H1 (cell line): Measurements from ENCODE around the gene RXRA. TPM values are rescaled to one million over a fixed set of nuclear protein-coding genes. Genes with fewer than 3 reads are reported as not detected.

Experiments
- CTCF ChIA-PET: fragments of 300-600 bp; sonication (Branson Sonifier 250); formaldehyde crosslinking; loops from one replicate; lab custom pipeline; 2021; ENCODE audit not compliant: partially characterized antibody; lab: Charles Lee
- POLR2A ChIA-PET: fragments of 300-600 bp; sonication (Branson Sonifier 250); formaldehyde crosslinking; loops from one replicate; lab custom pipeline; 2021; ENCODE audit warnings: inconsistent platforms; ENCODE audit not compliant: partially characterized antibody; lab: Charles Lee
- DNase-seq, 2 experiments: peaks; one replicate each; pipeline versions ENCODE4 v3.0.0 to v3.0.0-alpha.2; 2010 to 2022; ENCODE audit warnings: low spot score in 2 of 2, low read depth in 1 of 2, mixed read lengths in 1 of 2
- FAIRE-seq: peaks from 2 replicates; lab custom pipeline; 2011; peaks lifted over from hg19 to GRCh38; lab: Jason Lieb, UNC
- H2AFZ ChIP-seq: 2 replicates; pipeline ENCODE4 v1.8.1; 2012; ENCODE audit warnings: low read length, inconsistent platforms
- H2AK5ac ChIP-seq: 2 replicates; pipeline ENCODE4 v1.6.1; 2013; ENCODE audit warnings: low read depth, low read length
- H2BK120ac ChIP-seq: replicated peaks from 2 replicates; pipeline ENCODE3; 2013; ENCODE audit warnings: low read depth, low read length, inconsistent platforms
- H2BK12ac ChIP-seq: 2 replicates; pipeline ENCODE4 v1.6.1; 2013; ENCODE audit warnings: low read depth, low read length
- H2BK15ac ChIP-seq: 2 replicates; pipeline ENCODE4 v1.6.1; 2013; ENCODE audit warnings: low read length
- H2BK20ac ChIP-seq: 2 replicates; pipeline ENCODE4 v1.6.1; 2013; ENCODE audit warnings: low read length
- H2BK5ac ChIP-seq: 2 replicates; pipeline ENCODE4 v1.6.1; 2013; ENCODE audit warnings: low read depth, low read length
- H3K14ac ChIP-seq: 2 replicates; pipeline ENCODE4 v1.6.1; 2013; ENCODE audit warnings: inconsistent platforms; ENCODE audit not compliant: insufficient read length
- H3K18ac ChIP-seq: 2 replicates; pipeline ENCODE4 v1.6.1; 2013; ENCODE audit warnings: low read length; ENCODE audit errors: extremely low read depth
- H3K23ac ChIP-seq: 2 replicates; pipeline ENCODE4 v1.6.1; 2013; ENCODE audit warnings: inconsistent platforms; ENCODE audit not compliant: insufficient read length
- H3K23me2 ChIP-seq: 2 replicates; pipeline ENCODE4 v1.6.1; 2013; ENCODE audit warnings: low read depth, low read length
- H3K27ac ChIP-seq: 2 replicates; pipeline ENCODE4 v1.6.1; 2011; ENCODE audit warnings: low read depth, low read length, inconsistent platforms
- H3K27me3 ChIP-seq, 4 experiments: replicated peaks in 1 of 4; 1 replicate in 1 of 4; 2 replicates in 3 of 4; pipeline versions ENCODE4 v1.6.1 to v1.8.1; 2011 to 2013; ENCODE audit warnings: low read length in 3 of 4, mild to moderate bottlenecking in 3 of 4, inconsistent platforms in 2 of 4, mixed read lengths in 2 of 4, moderate library complexity in 1 of 4; ENCODE audit not compliant: control insufficient read depth in 3 of 4, insufficient read depth in 3 of 4; ENCODE audit errors: extremely low read depth in 1 of 4
- H3K36me3 ChIP-seq, 4 experiments: 2 replicates each; pipeline versions ENCODE4 v1.6.1 to v1.8.1; 2011 to 2013; ENCODE audit warnings: mild to moderate bottlenecking in 4 of 4, low read length in 3 of 4, moderate library complexity in 2 of 4, control low read depth in 1 of 4, inconsistent platforms in 1 of 4; ENCODE audit not compliant: insufficient read depth in 4 of 4, control insufficient read depth in 2 of 4
- H3K4ac ChIP-seq: replicated peaks from 2 replicates; pipeline ENCODE3; 2013; ENCODE audit warnings: low read length, low read depth, mixed read lengths, inconsistent platforms; ENCODE audit not compliant: insufficient read length
- H3K4me1 ChIP-seq, 4 experiments: replicated peaks in 1 of 4; 1 replicate in 1 of 4; 2 replicates in 3 of 4; pipeline versions ENCODE4 v1.6.1 to v1.8.1; 2011 to 2013; ENCODE audit warnings: low read length in 3 of 4, inconsistent platforms in 2 of 4, mixed read lengths in 1 of 4; ENCODE audit not compliant: insufficient read depth in 4 of 4, control insufficient read depth in 3 of 4
- H3K4me2 ChIP-seq, 2 experiments: 2 replicates each; pipeline versions ENCODE4 v1.6.1 to v1.8.1; 2011 to 2013; ENCODE audit warnings: low read depth in 2 of 2, low read length in 2 of 2, control low read depth in 1 of 2, inconsistent platforms in 1 of 2, mild to moderate bottlenecking in 1 of 2; ENCODE audit not compliant: insufficient read depth in 1 of 2
- H3K4me3 ChIP-seq, 4 experiments: fragments of 200-600, 300-600 bp in 1 of 4; sonication (generic), shearing (Covaris generic), sonication (Bioruptor Twin) in 1 of 4; 2 replicates each; pipeline versions ENCODE4 v1.5.1 to v1.8.1; 2011 to 2016; ENCODE audit warnings: low read length in 4 of 4, low read depth in 3 of 4, control low read depth in 2 of 4, inconsistent platforms in 2 of 4, mild to moderate bottlenecking in 2 of 4, mixed read lengths in 1 of 4, moderate library complexity in 1 of 4; ENCODE audit not compliant: insufficient read depth in 2 of 4; ENCODE audit errors: extremely low read depth in 1 of 4
- H3K56ac ChIP-seq: replicated peaks from 2 replicates; pipeline ENCODE3; 2013; ENCODE audit warnings: low read depth, mild to moderate bottlenecking, mixed read lengths, low read length, inconsistent platforms; ENCODE audit not compliant: insufficient read length
- H3K79me1 ChIP-seq: 2 replicates; pipeline ENCODE4 v1.6.1; 2013; ENCODE audit warnings: low read depth, low read length, control low read depth
- H3K79me2 ChIP-seq, 2 experiments: 2 replicates each; pipeline versions ENCODE4 v1.6.1 to v1.8.1; 2012 to 2013; ENCODE audit warnings: low read length in 2 of 2, mild to moderate bottlenecking in 2 of 2, inconsistent platforms in 1 of 2; ENCODE audit not compliant: insufficient read depth in 2 of 2, control insufficient read depth in 1 of 2
- H3K9ac ChIP-seq, 4 experiments: replicated peaks in 1 of 4; 1 replicate in 1 of 4; 2 replicates in 3 of 4; pipeline versions ENCODE4 v1.6.1 to v1.8.1; 2011 to 2013; ENCODE audit warnings: low read depth in 3 of 4, low read length in 3 of 4, control low read depth in 2 of 4, mild to moderate bottlenecking in 2 of 4, moderate library complexity in 2 of 4, inconsistent platforms in 1 of 4; ENCODE audit errors: extremely low read depth in 1 of 4
- H3K9me3 ChIP-seq, 2 experiments: 2 replicates each; pipeline versions ENCODE4 v1.6.1 to v1.8.1; 2012 to 2013; ENCODE audit warnings: mild to moderate bottlenecking in 2 of 2, moderate library complexity in 2 of 2, control low read depth in 1 of 2, inconsistent platforms in 1 of 2, low read depth in 1 of 2, low read length in 1 of 2, mixed read lengths in 1 of 2; ENCODE audit not compliant: insufficient read depth in 2 of 2
- H4K20me1 ChIP-seq, 2 experiments: replicated peaks in 1 of 2; 2 replicates each; pipeline versions ENCODE3 to v1.8.1; 2011 to 2013; ENCODE audit warnings: inconsistent platforms in 2 of 2, low read length in 2 of 2, mild to moderate bottlenecking in 1 of 2; ENCODE audit not compliant: insufficient read depth in 2 of 2, control insufficient read depth in 1 of 2
- H4K5ac ChIP-seq: 2 replicates; pipeline ENCODE4 v1.6.1; 2013; ENCODE audit warnings: low read length, low read depth, mixed read lengths, inconsistent platforms; ENCODE audit not compliant: insufficient read length
- H4K8ac ChIP-seq: 2 replicates; pipeline ENCODE4 v1.8.0; 2013; ENCODE audit warnings: mild to moderate bottlenecking, moderate library complexity, low read length, inconsistent platforms; ENCODE audit not compliant: insufficient read depth; ENCODE audit errors: extremely low read depth
- H4K91ac ChIP-seq: replicated peaks from 2 replicates; pipeline ENCODE3; 2013; ENCODE audit warnings: low read length, mixed read lengths, inconsistent platforms; ENCODE audit not compliant: insufficient read length
- NRF1 ChIP-seq: IDR thresholded peaks from 2 replicates; pipeline ENCODE4 v1.6.1; 2011; ENCODE audit warnings: mild to moderate bottlenecking, low read depth, low read length, improper control_type of control experiment
- SP4 ChIP-seq: IDR thresholded peaks from 2 replicates; pipeline ENCODE4 v1.6.1; 2012; ENCODE audit warnings: low read length, inconsistent platforms
- SRF ChIP-seq: IDR thresholded peaks from 2 replicates; pipeline ENCODE4 v1.6.1; 2011; ENCODE audit warnings: mild to moderate bottlenecking, low read depth, low read length, moderate library complexity
- TAF1 ChIP-seq: IDR thresholded peaks from 2 replicates; pipeline ENCODE4 v1.6.1; 2011; ENCODE audit warnings: mild to moderate bottlenecking, low read depth, low read length
- WGBS, 2 experiments: shearing (Covaris generic) in 1 of 2; methylation state at CpG; one replicate each; pipeline versions ENCODE4 v1.1.6 to v1.1.7; 2013 to 2015; ENCODE audit warnings: low lambda C conversion rate in 2 of 2, mixed read lengths in 2 of 2, inconsistent platforms in 1 of 2, low coverage in 1 of 2, missing lambda C conversion rate in 1 of 2; ENCODE audit not compliant: insufficient replicate concordance in 2 of 2, insufficient coverage in 1 of 2, insufficient read length in 1 of 2; ENCODE audit errors: extremely low coverage in 1 of 2, missing lambda C conversion rate in 1 of 2; 5-methylcytosine and 5-hydroxymethylcytosine counted together
- polyA plus RNA-seq, 7 experiments: library from polyadenylated mRNA; depleted of rRNA in 3 of 7; stranded (reverse) in 5 of 7; unstranded in 2 of 7; fragments of >200 nt in 5 of 7; fragments of 200-250 nt in 2 of 7; gene quantifications; 1 replicate in 5 of 7; 2 replicates in 1 of 7; 4 replicates in 1 of 7; pipeline versions ENCODE4 v1.2.1 to v1.2.3, GENCODE V29; 2011 to 2013; ENCODE audit warnings: missing spikeins in 2 of 7, mixed read lengths in 2 of 7
- total RNA-seq: library from RNA; stranded (reverse); fragmentation: NEBNext Ultra II Directional; extraction: Animal tissue kit (Norgen Biotek cat#: 25700); gene quantifications from 2 replicates; pipeline ENCODE4 v1.2.1, GENCODE V29; 2021
- TF ChIP-seq, protein P1 (sequence below): IDR thresholded peaks from 2 replicates; pipeline ENCODE4 v1.6.1; 2012; ENCODE audit warnings: inconsistent platforms
- TF ChIP-seq, protein P2 (sequence below): IDR thresholded peaks from 2 replicates; pipeline ENCODE4 v1.6.1; 2012; ENCODE audit warnings: inconsistent platforms
- TF ChIP-seq, protein P3 (sequence below), 3 experiments: IDR thresholded peaks; 1 replicate in 2 of 3; 2 replicates in 1 of 3; pipeline versions ENCODE4 v1.5.1 to v1.6.1; 2011; ENCODE audit warnings: low read length in 3 of 3, mild to moderate bottlenecking in 3 of 3, inconsistent platforms in 2 of 3, low read depth in 1 of 3, moderate library complexity in 1 of 3; ENCODE audit not compliant: insufficient read depth in 1 of 3; ENCODE audit errors: control extremely low read depth in 1 of 3

Gene RXRA
- total and polyA plus RNA-seq, 2 of the 8 experiments (the other 6 are each of a cell fraction or from before 2014, with no cell fraction given) = 9.8 to 29.4 TPM

DNA sequence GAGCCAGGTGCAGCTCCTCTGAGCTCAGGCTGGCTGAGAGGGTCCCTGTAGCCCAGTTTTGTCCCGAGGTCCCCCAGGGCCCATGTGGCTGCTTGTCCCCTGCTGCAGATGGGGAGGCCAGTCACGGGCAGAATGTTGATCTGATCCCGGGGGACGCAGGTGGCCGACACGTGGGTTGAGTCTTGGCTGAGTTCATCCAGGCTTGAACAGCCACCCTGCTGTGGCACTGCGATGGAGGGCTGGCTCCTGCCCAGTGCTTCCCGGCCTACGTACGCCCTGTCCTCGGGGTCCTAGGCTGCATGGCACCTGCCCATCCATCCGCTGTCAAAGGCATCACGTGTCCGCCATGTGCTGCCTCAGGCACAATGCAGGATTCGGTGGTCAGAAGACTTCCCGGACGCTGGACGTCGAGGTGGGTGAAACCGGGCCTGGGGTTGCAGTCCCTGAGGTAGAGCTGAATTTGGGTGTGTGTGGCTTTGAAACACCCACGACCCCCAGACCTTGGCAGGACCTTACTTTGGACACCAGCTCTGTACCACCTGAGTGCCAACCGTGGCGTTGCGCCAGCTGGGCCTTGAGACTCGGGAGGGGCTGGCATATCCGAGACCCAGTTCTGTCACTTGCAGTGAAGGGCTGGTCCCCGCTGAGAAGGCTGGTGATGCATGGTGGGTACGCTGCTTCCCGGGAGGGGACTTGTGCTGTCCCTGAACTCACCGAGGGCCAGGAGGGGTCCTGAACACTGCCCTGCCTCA lies 22.3 kb downstream of the RXRA start:
- ChIA-PET POLR2A (interaction anchor here (0.9 kb wide), 1 partner anchor 64 kb away, joined by 3 read pairs; no protein-coding TSS in a partner anchor), CTCF (interaction anchor here (0.7 to 3.7 kb wide), 5 partner anchors 13 to 110 kb away, joined by 3 to 11 read pairs (median 3); no protein-coding TSS in a partner anchor)
- peaks cover 49% of the 10 kb centered on the region for H3K79me1 ChIP-seq
- no peak overlapping the region for H2BK12ac ChIP-seq
- H3K23ac ChIP-seq = no peak overlapping the region
- H3K4me3 ChIP-seq = no peak overlapping the region
- no peaks in the 10 kb centered on the region for H3K27me3 ChIP-seq
- DNase-seq = no peak
- no peak overlapping the region for H3K4me2 ChIP-seq
- peaks cover 18 to 54% of the 10 kb centered on the region in 2 experiments for H4K20me1 ChIP-seq
- H3K9ac ChIP-seq = no peak overlapping the region
- H3K9me3 ChIP-seq = no peaks in the 10 kb centered on the region
- H2AK5ac ChIP-seq = no peak overlapping the region
- no peak overlapping the region for H3K18ac ChIP-seq
- H4K8ac ChIP-seq = peak overlapping the region; percentile 51; the same call in 1 of the 2 replicates
- H3K36me3 ChIP-seq = no peaks in the 10 kb centered on the region
- no peak overlapping the region for H2AFZ ChIP-seq
- no peak overlapping the region for H3K27ac ChIP-seq
- H3K14ac ChIP-seq = no peak overlapping the region
- no peak overlapping the region for H3K4ac ChIP-seq
- no peak overlapping the region for H2BK120ac ChIP-seq
- H3K4me1 ChIP-seq = peaks cover 0 to 12% (median 3%) of the 10 kb centered on the region in 4 experiments; a peak in 5 of 7 replicates
- no peak overlapping the region for H2BK15ac ChIP-seq
- no peak overlapping the region for H4K5ac ChIP-seq
- peaks cover 0 to 79% of the 10 kb centered on the region in 2 experiments; a peak in 2 of 4 replicates for H3K79me2 ChIP-seq
- no peak overlapping the region for H4K91ac ChIP-seq
- peak overlapping the region; percentile 52; the same call in 1 of the 2 replicates for H2BK5ac ChIP-seq
- 93% methylated on average over 30 of the region's 30 CpGs; no CpG with 5 or more reads in 1 of the 2 experiments for WGBS, 2 experiments
- no peak for FAIRE-seq
- H3K56ac ChIP-seq = no peak overlapping the region
- no peak overlapping the region for H2BK20ac ChIP-seq
- H3K23me2 ChIP-seq = no peaks in the 10 kb centered on the region
- TF ChIP-seq SP4 (no peak), NRF1 (no peak), TAF1 (no peak), SRF (no peak)
- TF ChIP-seq, protein P1, sequence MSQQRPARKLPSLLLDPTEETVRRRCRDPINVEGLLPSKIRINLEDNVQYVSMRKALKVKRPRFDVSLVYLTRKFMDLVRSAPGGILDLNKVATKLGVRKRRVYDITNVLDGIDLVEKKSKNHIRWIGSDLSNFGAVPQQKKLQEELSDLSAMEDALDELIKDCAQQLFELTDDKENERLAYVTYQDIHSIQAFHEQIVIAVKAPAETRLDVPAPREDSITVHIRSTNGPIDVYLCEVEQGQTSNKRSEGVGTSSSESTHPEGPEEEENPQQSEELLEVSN = no peak
- TF ChIP-seq, protein P2, sequence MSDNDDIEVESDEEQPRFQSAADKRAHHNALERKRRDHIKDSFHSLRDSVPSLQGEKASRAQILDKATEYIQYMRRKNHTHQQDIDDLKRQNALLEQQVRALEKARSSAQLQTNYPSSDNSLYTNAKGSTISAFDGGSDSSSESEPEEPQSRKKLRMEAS = no peak
- TF ChIP-seq, protein P3, sequence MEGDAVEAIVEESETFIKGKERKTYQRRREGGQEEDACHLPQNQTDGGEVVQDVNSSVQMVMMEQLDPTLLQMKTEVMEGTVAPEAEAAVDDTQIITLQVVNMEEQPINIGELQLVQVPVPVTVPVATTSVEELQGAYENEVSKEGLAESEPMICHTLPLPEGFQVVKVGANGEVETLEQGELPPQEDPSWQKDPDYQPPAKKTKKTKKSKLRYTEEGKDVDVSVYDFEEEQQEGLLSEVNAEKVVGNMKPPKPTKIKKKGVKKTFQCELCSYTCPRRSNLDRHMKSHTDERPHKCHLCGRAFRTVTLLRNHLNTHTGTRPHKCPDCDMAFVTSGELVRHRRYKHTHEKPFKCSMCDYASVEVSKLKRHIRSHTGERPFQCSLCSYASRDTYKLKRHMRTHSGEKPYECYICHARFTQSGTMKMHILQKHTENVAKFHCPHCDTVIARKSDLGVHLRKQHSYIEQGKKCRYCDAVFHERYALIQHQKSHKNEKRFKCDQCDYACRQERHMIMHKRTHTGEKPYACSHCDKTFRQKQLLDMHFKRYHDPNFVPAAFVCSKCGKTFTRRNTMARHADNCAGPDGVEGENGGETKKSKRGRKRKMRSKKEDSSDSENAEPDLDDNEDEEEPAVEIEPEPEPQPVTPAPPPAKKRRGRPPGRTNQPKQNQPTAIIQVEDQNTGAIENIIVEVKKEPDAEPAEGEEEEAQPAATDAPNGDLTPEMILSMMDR (IDR thresholded peaks at IDR 0.05; ENCODE audit: control extremely low read depth in 1 of 3, insufficient read depth in 1 of 3, low read depth in 1 of 3, low read length in 3 of 3) = no peak
